Ascending aorta (tissue), 2 donors: ENCODE measurements around the gene LIG1. TPM values are rescaled to one million over a fixed set of nuclear protein-coding genes. Genes with fewer than 3 reads are reported as not detected.

Source experiments
- DNase-seq, 2 donors: peaks; one replicate each; pipeline ENCODE4 v3.0.0-alpha.2; 2019; ENCODE audit warnings: low spot score in 2 of 2
- H3K27ac ChIP-seq, 2 donors: fragments of 200-600 bp; sonication (generic); one replicate each; pipeline ENCODE4 v1.5.1; 2016 to 2017; ENCODE audit warnings: mild to moderate bottlenecking in 1 of 2
- H3K27me3 ChIP-seq: fragments of 200-600 bp; sonication (generic); one replicate; pipeline ENCODE4 v1.5.1; 2017
- H3K36me3 ChIP-seq, 2 donors: fragments of 200-600 bp; sonication (generic); one replicate each; pipeline ENCODE4 v1.5.1; 2016
- H3K4me1 ChIP-seq, 2 donors: fragments of 200-600 bp; sonication (generic); one replicate each; pipeline ENCODE4 v1.5.1; 2016 to 2017; ENCODE audit warnings: mild to moderate bottlenecking in 1 of 2
- H3K4me3 ChIP-seq, 2 donors: fragments of 200-600 bp; sonication (generic); one replicate each; pipeline ENCODE4 v1.5.1; 2016 to 2017; ENCODE audit warnings: mild to moderate bottlenecking in 1 of 2
- H3K9me3 ChIP-seq, 2 donors: fragments of 200-600 bp; sonication (generic); one replicate each; pipeline ENCODE4 v1.5.1; 2016
- CTCF ChIP-seq, 3 experiments: fragments of 200-600 bp in 2 of 3; fragments of 450-650 bp in 1 of 3; sonication (generic) in 2 of 3; IDR thresholded peaks; one replicate each; pipeline ENCODE4 v1.5.1; 2016 to 2019; ENCODE audit warnings: antibody characterized with exemption in 3 of 3, mild to moderate bottlenecking in 1 of 3, moderate library complexity in 1 of 3
- intact Hi-C: fragments of 100-400 bp; cut with DNase I; formaldehyde crosslinking; loops from one replicate; pipeline ENCODE4 v1.15.1; 2023
- total RNA-seq: library from RNA; depleted of rRNA; stranded (reverse); fragments of >200 nt; gene quantifications from one replicate; pipeline ENCODE4 v1.1.0, GENCODE V29; 2016

The LIG1 gene
- total RNA-seq, 1 donor from 2014 or later = 0.64 TPM

GRCh38 chr19:48110350-48110966 is 59.7 kb downstream of the LIG1 start, which contains the start of gene PLA2G4C:
Gene PLA2G4C (minus strand): TSS chr19:48110817. CDS start chr19:48106529, 4,288 bp downstream.
- Histone ChIP-seq H3K27ac (peak within 1 kb of the TSS; percentile 91 to 93), H3K36me3 (no peaks in the 10 kb centered on the region), H3K4me1 (peaks cover 0 to 17% of the 10 kb centered on the region in 2 donors), H3K27me3 (no peaks in the 10 kb centered on the region), H3K4me3 (peak within 1 kb of the TSS; percentile 56 to 59), H3K9me3 (no peaks in the 10 kb centered on the region)
- intact Hi-C loops = no loop called here
- no peak for TF ChIP-seq CTCF (IDR thresholded peaks at IDR 0.05)
- DNase-seq = peak; percentile 75 to 95

- no peaks in the 10 kb centered on the region for H3K27me3 ChIP-seq
- peaks cover 0 to 5% of the 10 kb centered on the region in 2 donors for H3K36me3 ChIP-seq
- no peak for TF ChIP-seq CTCF (IDR thresholded peaks at IDR 0.05)
- no peak overlapping the region for H3K4me3 ChIP-seq
- H3K9me3 ChIP-seq = no peaks in the 10 kb centered on the region
- H3K4me1 ChIP-seq = peaks cover 0 to 17% of the 10 kb centered on the region in 2 donors
- peak overlapping the region; percentile 91 to 93 for H3K27ac ChIP-seq
- no peak for DNase-seq
- intact Hi-C loops = loop anchor here (5.0 kb wide), 1 partner anchor 148 kb away; the partner anchor contains the start of gene CARD8
These were observed 61.0 kb downstream of the LIG1 start for GRCh38 chr19:48108997-48109782.

GRCh38 chr19:48103922-48104321 is 66.2 kb downstream of the LIG1 start:
- no peak overlapping the region for H3K4me3 ChIP-seq
- H3K9me3 ChIP-seq = no peaks in the 10 kb centered on the region
- TF ChIP-seq CTCF (IDR thresholded peaks at IDR 0.05) = no peak
- intact Hi-C loops = no loop called here
- no peak overlapping the region for H3K27ac ChIP-seq
- DNase-seq = no peak
- H3K27me3 ChIP-seq = no peaks in the 10 kb centered on the region
- peaks cover 0 to 6% of the 10 kb centered on the region in 2 donors for H3K4me1 ChIP-seq
- H3K36me3 ChIP-seq = peaks cover 13 to 30% of the 10 kb centered on the region in 2 donors

- no peaks in the 10 kb centered on the region for H3K27me3 ChIP-seq
- H3K4me1 ChIP-seq = peaks cover 0 to 2% of the 10 kb centered on the region in 2 donors
- no peak overlapping the region for H3K4me3 ChIP-seq
- intact Hi-C loops = no loop called here
- H3K27ac ChIP-seq = no peak overlapping the region
- TF ChIP-seq CTCF (IDR thresholded peaks at IDR 0.05) = peak in 2 of 3 experiments; percentile 33 to 45
- no peaks in the 10 kb centered on the region for H3K9me3 ChIP-seq
- H3K36me3 ChIP-seq = peaks cover 17 to 34% of the 10 kb centered on the region in 2 donors
- DNase-seq = no peak
These were observed 67.0 kb downstream of the LIG1 start for GRCh38 chr19:48102870-48103751.

GRCh38 chr19:48095612-48096175 is 74.5 kb downstream of the LIG1 start:
- TF ChIP-seq CTCF (IDR thresholded peaks at IDR 0.05) = no peak
- Histone ChIP-seq H3K4me3 (no peak overlapping the region), H3K4me1 (no peaks in the 10 kb centered on the region), H3K36me3 (peaks cover 46 to 57% of the 10 kb centered on the region in 2 donors), H3K27ac (no peak overlapping the region), H3K27me3 (no peaks in the 10 kb centered on the region), H3K9me3 (no peaks in the 10 kb centered on the region)
- intact Hi-C loops = no loop called here
- DNase-seq = no peak
